Neural progenitor cell (in vitro differentiated cells): Measurements from ENCODE around the gene HSF2.

Experiments used
- EZH2 ChIP-seq: fragments of 200-600 bp; sonication (generic); IDR thresholded peaks from 2 replicates; pipeline ENCODE4 v1.6.1; 2017; ENCODE audit warnings: antibody characterized with exemption, mild to moderate bottlenecking, moderate library complexity
- EZH2phosphoT487 ChIP-seq: fragments of 200-600 bp; sonication (generic); IDR thresholded peaks from 2 replicates; pipeline ENCODE4 v1.6.1; 2017; ENCODE audit warnings: antibody characterized with exemption
- TF ChIP-seq, protein P1 (sequence below): fragments of 200-600 bp; sonication (generic); IDR thresholded peaks from 2 replicates; pipeline ENCODE4 v1.5.1; 2017; ENCODE audit warnings: antibody characterized with exemption, mild to moderate bottlenecking

DNA sequence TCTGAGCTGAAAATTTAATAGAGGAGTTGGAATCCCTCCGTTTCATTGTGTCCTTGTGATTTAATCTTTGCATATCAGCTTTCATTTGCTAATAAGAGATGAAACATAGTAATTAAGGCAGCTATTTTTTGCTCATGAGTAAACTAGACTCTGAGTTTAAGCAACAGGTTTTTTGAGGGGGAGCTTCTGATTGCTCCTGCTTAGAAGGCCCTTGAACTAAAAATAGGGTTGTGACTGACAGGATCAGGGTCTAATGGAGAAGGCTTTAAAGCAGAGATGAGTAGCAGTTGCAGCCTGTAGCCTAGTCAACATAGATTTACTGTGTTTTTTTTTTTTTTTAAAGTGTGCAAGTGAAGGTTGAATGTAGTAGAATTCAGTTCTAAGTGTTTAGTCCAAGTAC, 17.4 kb downstream of the HSF2 start:
- TF ChIP-seq, protein P1, sequence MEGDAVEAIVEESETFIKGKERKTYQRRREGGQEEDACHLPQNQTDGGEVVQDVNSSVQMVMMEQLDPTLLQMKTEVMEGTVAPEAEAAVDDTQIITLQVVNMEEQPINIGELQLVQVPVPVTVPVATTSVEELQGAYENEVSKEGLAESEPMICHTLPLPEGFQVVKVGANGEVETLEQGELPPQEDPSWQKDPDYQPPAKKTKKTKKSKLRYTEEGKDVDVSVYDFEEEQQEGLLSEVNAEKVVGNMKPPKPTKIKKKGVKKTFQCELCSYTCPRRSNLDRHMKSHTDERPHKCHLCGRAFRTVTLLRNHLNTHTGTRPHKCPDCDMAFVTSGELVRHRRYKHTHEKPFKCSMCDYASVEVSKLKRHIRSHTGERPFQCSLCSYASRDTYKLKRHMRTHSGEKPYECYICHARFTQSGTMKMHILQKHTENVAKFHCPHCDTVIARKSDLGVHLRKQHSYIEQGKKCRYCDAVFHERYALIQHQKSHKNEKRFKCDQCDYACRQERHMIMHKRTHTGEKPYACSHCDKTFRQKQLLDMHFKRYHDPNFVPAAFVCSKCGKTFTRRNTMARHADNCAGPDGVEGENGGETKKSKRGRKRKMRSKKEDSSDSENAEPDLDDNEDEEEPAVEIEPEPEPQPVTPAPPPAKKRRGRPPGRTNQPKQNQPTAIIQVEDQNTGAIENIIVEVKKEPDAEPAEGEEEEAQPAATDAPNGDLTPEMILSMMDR = no peak
- no peak for TF ChIP-seq EZH2
- TF ChIP-seq EZH2phosphoT487 = no peak
